Progenitor cell of endocrine pancreas (in vitro differentiated cells): ENCODE measurements around the gene HDAC7. TPM values are rescaled to one million over a fixed set of nuclear protein-coding genes. Genes with fewer than 3 reads are reported as not detected.

Experiments
- DNase-seq: peaks from one replicate; pipeline ENCODE4 v3.0.0; 2021; ENCODE audit warnings: low spot score; ENCODE audit not compliant: unreplicated experiment
- H3K27ac Mint-ChIP-seq: 2 replicates; pipeline ENCODE4 v1.8.0; 2021; ENCODE audit warnings: mild to moderate bottlenecking, moderate library complexity, mixed read lengths
- H3K27me3 Mint-ChIP-seq: 2 replicates; pipeline ENCODE4 v1.8.0; 2021; ENCODE audit warnings: mixed read lengths
- H3K36me3 Mint-ChIP-seq: 2 replicates; pipeline ENCODE4 v1.8.0; 2022; ENCODE audit warnings: mixed read lengths; ENCODE audit not compliant: insufficient read depth
- H3K4me1 Mint-ChIP-seq: 2 replicates; pipeline ENCODE4 v1.8.0; 2021; ENCODE audit warnings: low read depth, mixed read lengths
- H3K4me3 Mint-ChIP-seq: 2 replicates; pipeline ENCODE4 v1.8.0; 2021; ENCODE audit warnings: low read depth, mild to moderate bottlenecking, moderate library complexity, mixed read lengths
- H3K9me3 Mint-ChIP-seq: 2 replicates; pipeline ENCODE4 v1.8.0; 2021; ENCODE audit warnings: low read depth, mixed read lengths
- total RNA-seq: library from RNA; stranded (reverse); gene quantifications from 2 replicates; pipeline ENCODE4 v1.2.1, GENCODE V29; 2021
- TF ChIP-seq, protein P1 (sequence below): fragments of 200-600 bp; sonication (generic); IDR thresholded peaks from one replicate; pipeline ENCODE4 v1.5.0; 2021; ENCODE audit warnings: antibody characterized with exemption, mild to moderate bottlenecking; ENCODE audit not compliant: unreplicated experiment

The HDAC7 gene
- total RNA-seq, 1 donor from 2014 or later: 80.0 TPM

DNA sequence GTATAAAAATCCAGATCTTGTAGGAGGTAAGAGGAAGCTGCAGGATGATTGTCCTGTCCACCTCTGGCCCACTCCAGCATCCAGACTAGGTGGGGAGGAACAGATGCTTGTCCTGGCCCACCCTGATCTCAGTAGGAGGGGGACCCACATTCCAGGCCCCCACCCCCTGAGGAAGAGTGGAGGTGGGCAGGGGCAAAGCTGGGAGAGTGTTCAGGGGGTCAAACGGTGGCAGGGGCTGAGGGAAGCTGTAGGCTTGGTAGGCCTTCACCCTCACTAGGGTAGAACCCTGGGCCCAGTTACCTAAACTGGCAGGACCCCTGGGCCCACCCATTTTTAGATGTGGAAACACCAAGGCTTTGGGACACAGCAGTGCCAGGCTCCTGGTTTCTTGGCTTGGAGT lies 42.6 kb downstream of the HDAC7 start:
- H3K36me3 Mint-ChIP-seq: no peaks in the 10 kb centered on the region
- TF ChIP-seq, protein P1, sequence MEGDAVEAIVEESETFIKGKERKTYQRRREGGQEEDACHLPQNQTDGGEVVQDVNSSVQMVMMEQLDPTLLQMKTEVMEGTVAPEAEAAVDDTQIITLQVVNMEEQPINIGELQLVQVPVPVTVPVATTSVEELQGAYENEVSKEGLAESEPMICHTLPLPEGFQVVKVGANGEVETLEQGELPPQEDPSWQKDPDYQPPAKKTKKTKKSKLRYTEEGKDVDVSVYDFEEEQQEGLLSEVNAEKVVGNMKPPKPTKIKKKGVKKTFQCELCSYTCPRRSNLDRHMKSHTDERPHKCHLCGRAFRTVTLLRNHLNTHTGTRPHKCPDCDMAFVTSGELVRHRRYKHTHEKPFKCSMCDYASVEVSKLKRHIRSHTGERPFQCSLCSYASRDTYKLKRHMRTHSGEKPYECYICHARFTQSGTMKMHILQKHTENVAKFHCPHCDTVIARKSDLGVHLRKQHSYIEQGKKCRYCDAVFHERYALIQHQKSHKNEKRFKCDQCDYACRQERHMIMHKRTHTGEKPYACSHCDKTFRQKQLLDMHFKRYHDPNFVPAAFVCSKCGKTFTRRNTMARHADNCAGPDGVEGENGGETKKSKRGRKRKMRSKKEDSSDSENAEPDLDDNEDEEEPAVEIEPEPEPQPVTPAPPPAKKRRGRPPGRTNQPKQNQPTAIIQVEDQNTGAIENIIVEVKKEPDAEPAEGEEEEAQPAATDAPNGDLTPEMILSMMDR: no peak
- H3K27ac Mint-ChIP-seq: peak overlapping the region; percentile 64
- no peak overlapping the region for H3K4me3 Mint-ChIP-seq
- no peaks in the 10 kb centered on the region for H3K9me3 Mint-ChIP-seq
- DNase-seq: no peak
- H3K4me1 Mint-ChIP-seq: peaks cover 9% of the 10 kb centered on the region
- H3K27me3 Mint-ChIP-seq: peaks cover 4% of the 10 kb centered on the region

DNA sequence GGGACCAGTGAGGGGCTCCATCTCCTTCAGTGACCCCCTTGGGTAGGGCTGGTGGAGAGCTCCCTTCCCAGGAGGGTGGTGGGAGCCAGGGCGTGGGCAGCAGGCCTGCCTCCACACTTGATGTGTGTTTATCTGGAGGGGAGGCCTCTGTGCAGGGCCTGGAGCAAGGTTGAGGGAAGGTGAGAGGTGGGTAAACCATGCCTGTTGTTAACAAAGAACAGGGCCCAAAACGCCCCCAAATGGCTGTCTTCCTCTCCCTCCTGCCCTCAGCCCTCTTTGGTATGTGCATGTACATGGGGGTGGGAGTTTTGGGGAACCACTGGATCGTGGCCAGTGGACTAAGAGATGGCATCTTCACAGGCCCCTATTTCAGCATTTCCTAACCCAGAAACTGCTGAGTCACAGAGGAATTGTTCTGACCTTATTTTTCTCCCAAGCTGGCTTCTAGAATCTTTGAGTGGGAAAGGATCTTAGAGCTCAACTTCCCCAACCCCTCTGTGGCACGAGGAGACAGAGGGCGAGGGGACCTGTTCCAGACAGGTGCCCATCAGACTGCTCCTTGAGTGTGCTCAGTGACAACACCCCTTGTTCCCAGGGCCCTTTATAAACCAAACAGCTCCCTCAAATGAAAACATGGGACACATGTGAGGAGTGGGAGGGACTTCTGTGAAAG lies 43.1 kb downstream of the HDAC7 start:
- no peak for DNase-seq
- Mint-ChIP-seq H3K36me3 (no peaks in the 10 kb centered on the region), H3K4me1 (peaks cover 9% of the 10 kb centered on the region), H3K4me3 (no peak overlapping the region), H3K9me3 (no peaks in the 10 kb centered on the region), H3K27me3 (peaks cover 4% of the 10 kb centered on the region), H3K27ac (peak overlapping the region; percentile 64)
- TF ChIP-seq, protein P1: no peak

DNA sequence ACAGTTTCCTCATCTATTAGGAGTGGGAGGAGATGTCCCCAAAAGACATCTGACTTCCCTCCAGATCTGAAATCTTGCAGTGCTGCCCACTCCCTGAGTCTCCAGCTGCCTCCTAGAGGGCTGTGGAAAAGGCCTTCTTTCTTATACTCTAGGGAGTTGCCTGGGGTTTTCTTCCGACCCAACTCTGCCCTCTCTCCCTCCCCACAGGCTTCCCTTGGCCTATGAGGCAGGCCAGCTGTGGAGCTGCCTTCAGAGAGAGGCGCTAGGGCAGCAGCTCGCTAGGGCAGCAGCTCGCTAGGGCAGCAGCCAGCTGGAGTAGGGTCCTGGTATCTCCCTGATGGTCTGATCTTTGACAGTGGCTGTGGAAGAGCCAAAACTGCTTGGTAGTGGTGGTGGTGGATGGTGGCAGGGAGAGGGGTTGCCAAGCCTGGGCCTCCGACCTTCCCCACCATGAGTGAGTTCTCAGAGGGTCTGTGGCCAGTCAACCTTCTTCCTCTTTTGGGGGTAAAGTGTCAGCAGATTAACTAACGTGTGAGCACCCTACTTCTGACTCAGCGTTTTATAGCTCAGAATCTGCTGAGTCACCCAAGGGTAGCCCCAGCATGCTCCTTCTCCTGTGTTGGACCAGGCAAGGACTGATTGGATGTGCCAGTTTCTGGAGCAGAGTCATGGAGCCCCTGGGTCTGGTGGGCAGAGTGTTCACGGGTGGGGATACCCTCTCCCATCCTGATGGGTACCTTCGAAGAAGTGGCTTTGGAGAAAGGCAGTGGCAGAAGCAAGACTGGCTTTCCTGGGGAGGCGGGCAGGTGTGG lies 44.4 kb downstream of the HDAC7 start:
- Mint-ChIP-seq H3K9me3 (no peaks in the 10 kb centered on the region), H3K36me3 (no peaks in the 10 kb centered on the region), H3K4me1 (peaks cover 9% of the 10 kb centered on the region), H3K27ac (no peak overlapping the region), H3K27me3 (peaks cover 4% of the 10 kb centered on the region), H3K4me3 (peak overlapping the region; percentile 33)
- TF ChIP-seq, protein P1: no peak
- DNase-seq: no peak

- H3K27ac Mint-ChIP-seq: no peak overlapping the region
- DNase-seq: no peak
- peaks cover 4% of the 10 kb centered on the region for H3K27me3 Mint-ChIP-seq
- peaks cover 9% of the 10 kb centered on the region for H3K4me1 Mint-ChIP-seq
- peak overlapping the region; percentile 88 for H3K4me3 Mint-ChIP-seq
- no peaks in the 10 kb centered on the region for H3K36me3 Mint-ChIP-seq
- TF ChIP-seq, protein P1: no peak
- H3K9me3 Mint-ChIP-seq: no peaks in the 10 kb centered on the region
Observed at GRCh38 chr12:47774663-47775062, 45.0 kb downstream of the HDAC7 start.

DNA sequence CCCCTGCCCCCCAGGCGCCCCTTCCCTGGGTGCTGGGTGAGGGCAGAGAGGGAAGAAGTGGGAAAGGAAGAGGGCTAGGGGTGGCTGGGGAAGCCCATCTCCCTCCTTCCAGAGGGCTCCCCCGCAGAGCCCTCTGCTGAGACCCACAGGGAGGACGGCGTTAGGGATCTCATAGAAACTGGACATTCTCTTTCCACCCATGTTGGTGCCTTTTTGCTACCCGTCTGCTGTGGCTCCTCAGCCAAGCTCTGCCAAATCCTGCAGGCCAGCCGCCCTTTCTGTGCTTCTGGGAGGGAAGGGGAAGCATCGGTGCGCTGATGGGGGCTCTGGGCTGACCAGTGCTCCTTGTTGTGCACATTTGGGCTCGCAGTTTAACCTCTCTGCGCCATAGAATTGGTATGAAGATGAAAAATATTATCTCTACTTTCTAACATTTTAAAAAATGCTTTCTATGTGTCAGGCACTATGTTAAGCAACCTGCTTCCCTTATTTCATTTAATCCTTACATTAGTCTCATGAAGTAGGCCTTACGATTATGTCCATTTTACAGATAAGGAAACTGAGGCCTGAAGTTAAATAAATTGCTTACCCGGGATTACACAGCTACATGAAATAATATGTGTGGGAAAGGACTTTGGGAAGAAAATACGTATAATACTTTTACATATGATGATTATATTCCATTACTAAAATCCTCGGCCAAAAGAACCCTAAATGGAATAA lies 45.7 kb downstream of the HDAC7 start:
- H3K4me3 Mint-ChIP-seq: peak overlapping the region; percentile 88
- peak overlapping the region; percentile 86 for H3K27ac Mint-ChIP-seq
- H3K4me1 Mint-ChIP-seq: peaks cover 8% of the 10 kb centered on the region
- no peaks in the 10 kb centered on the region for H3K9me3 Mint-ChIP-seq
- TF ChIP-seq, protein P1: no peak
- peaks cover 4% of the 10 kb centered on the region for H3K27me3 Mint-ChIP-seq
- no peaks in the 10 kb centered on the region for H3K36me3 Mint-ChIP-seq
- no peak for DNase-seq
